HAP-1 (cell line): Measurements from ENCODE around the gene RXRA.
A peak's percentile ranks its signal among the peaks of the same experiment; 100 is the strongest.

Experiments
- DNase-seq, 2 experiments: peaks; one replicate each; pipeline ENCODE4 v3.0.0-alpha.2; 2016 to 2020; ENCODE audit warnings: low spot score in 2 of 2
- H3K27me3 ChIP-seq: fragments of 250-450 bp; sonication (Bioruptor Pico); 2 replicates; pipeline ENCODE4 v1.5.1; 2020; ENCODE audit warnings: low read depth, mild to moderate bottlenecking, moderate library complexity
- H3K36me3 ChIP-seq: fragments of 250-450 bp; sonication (Bioruptor Pico); replicated peaks from 2 replicates; pipeline ENCODE4 v1.5.1; 2020; ENCODE audit warnings: mild to moderate bottlenecking
- H3K4me1 ChIP-seq: fragments of 250-450 bp; sonication (Bioruptor Pico); 2 replicates; pipeline ENCODE4 v1.5.1; 2020; ENCODE audit warnings: mild to moderate bottlenecking
- H3K4me3 ChIP-seq: fragments of 250-450 bp; sonication (Bioruptor Pico); 2 replicates; pipeline ENCODE4 v1.5.1; 2020; ENCODE audit warnings: mild to moderate bottlenecking, moderate library complexity
- H3K9me3 ChIP-seq: fragments of 250-450 bp; sonication (Bioruptor Pico); 2 replicates; pipeline ENCODE4 v1.5.1; 2020; ENCODE audit warnings: mild to moderate bottlenecking, moderate library complexity
- in situ Hi-C: fragments of 300-500 bp; cut with MboI; formaldehyde crosslinking; loops from 3 replicates; pipeline ENCODE4 v1.14.3; 2020; ENCODE audit warnings: low sequenced_read_pairs, inconsistent platforms, mixed read lengths

Gene RXRA

GRCh38 chr9:134391319-134392231 is 65.3 kb downstream of the RXRA start:
- H3K4me1 ChIP-seq: no peaks in the 10 kb centered on the region
- no peaks in the 10 kb centered on the region for H3K9me3 ChIP-seq
- no peak for DNase-seq
- H3K36me3 ChIP-seq: no peaks in the 10 kb centered on the region
- no peak overlapping the region for H3K4me3 ChIP-seq
- in situ Hi-C loops: no loop called here
- no peaks in the 10 kb centered on the region for H3K27me3 ChIP-seq

- in situ Hi-C loops: no loop called here
- Histone ChIP-seq H3K27me3 (no peaks in the 10 kb centered on the region), H3K4me3 (no peak overlapping the region), H3K36me3 (no peaks in the 10 kb centered on the region), H3K4me1 (no peaks in the 10 kb centered on the region), H3K9me3 (no peaks in the 10 kb centered on the region)
- DNase-seq: no peak
Observed at GRCh38 chr9:134392900-134393299, 66.6 kb downstream of the RXRA start.

- Histone ChIP-seq H3K9me3 (peaks cover 2% of the 10 kb centered on the region), H3K36me3 (no peaks in the 10 kb centered on the region), H3K4me3 (no peak overlapping the region), H3K4me1 (no peaks in the 10 kb centered on the region), H3K27me3 (no peaks in the 10 kb centered on the region)
- in situ Hi-C loops: no loop called here
- DNase-seq: no peak
Observed at GRCh38 chr9:134393582-134394280, 67.5 kb downstream of the RXRA start.

- H3K27me3 ChIP-seq: no peaks in the 10 kb centered on the region
Observed at GRCh38 chr9:134395002-134395517, 68.8 kb downstream of the RXRA start.

GRCh38 chr9:134395737-134396257 is 69.5 kb downstream of the RXRA start:
- Histone ChIP-seq H3K27me3 (no peaks in the 10 kb centered on the region), H3K36me3 (no peaks in the 10 kb centered on the region), H3K4me3 (no peak overlapping the region), H3K9me3 (peaks cover 7% of the 10 kb centered on the region), H3K4me1 (no peaks in the 10 kb centered on the region)
- in situ Hi-C loops: no loop called here
- no peak for DNase-seq

More at GRCh38 chr9:134395002-134395517, 68.8 kb downstream of the RXRA start:
- Histone ChIP-seq H3K36me3 (no peaks in the 10 kb centered on the region), H3K9me3 (peaks cover 7% of the 10 kb centered on the region), H3K4me3 (no peak overlapping the region), H3K4me1 (no peaks in the 10 kb centered on the region)
- in situ Hi-C loops: no loop called here
- no peak for DNase-seq

GRCh38 chr9:134396258-134396742 is 70.0 kb downstream of the RXRA start:
- Histone ChIP-seq H3K9me3 (peaks cover 7% of the 10 kb centered on the region), H3K4me1 (no peaks in the 10 kb centered on the region), H3K4me3 (no peak overlapping the region), H3K27me3 (no peaks in the 10 kb centered on the region), H3K36me3 (no peaks in the 10 kb centered on the region)
- DNase-seq: no peak
- in situ Hi-C loops: no loop called here

- no peaks in the 10 kb centered on the region for H3K4me1 ChIP-seq
- DNase-seq: no peak
- no peak overlapping the region for H3K4me3 ChIP-seq
- H3K27me3 ChIP-seq: no peaks in the 10 kb centered on the region
- H3K36me3 ChIP-seq: no peaks in the 10 kb centered on the region
- peaks cover 7% of the 10 kb centered on the region for H3K9me3 ChIP-seq
- in situ Hi-C loops: no loop called here
Observed at GRCh38 chr9:134396825-134397224, 70.6 kb downstream of the RXRA start.

GRCh38 chr9:134398756-134399155 is 72.5 kb downstream of the RXRA start:
- H3K9me3 ChIP-seq: peaks cover 7% of the 10 kb centered on the region
- H3K27me3 ChIP-seq: no peaks in the 10 kb centered on the region
- H3K4me1 ChIP-seq: no peaks in the 10 kb centered on the region
- no peak for DNase-seq
- in situ Hi-C loops: no loop called here
- no peaks in the 10 kb centered on the region for H3K36me3 ChIP-seq
- no peak overlapping the region for H3K4me3 ChIP-seq

- in situ Hi-C loops: no loop called here
- no peaks in the 10 kb centered on the region for H3K36me3 ChIP-seq
- DNase-seq: peak; percentile 38 to 47
- no peaks in the 10 kb centered on the region for H3K27me3 ChIP-seq
- peaks cover 7% of the 10 kb centered on the region for H3K9me3 ChIP-seq
- no peak overlapping the region for H3K4me3 ChIP-seq
- H3K4me1 ChIP-seq: no peaks in the 10 kb centered on the region
Observed at GRCh38 chr9:134399435-134400056, 73.3 kb downstream of the RXRA start.

- in situ Hi-C loops: no loop called here
- H3K4me1 ChIP-seq: no peaks in the 10 kb centered on the region
- H3K36me3 ChIP-seq: no peaks in the 10 kb centered on the region
- H3K27me3 ChIP-seq: no peaks in the 10 kb centered on the region
- no peak for DNase-seq
- H3K9me3 ChIP-seq: peaks cover 7% of the 10 kb centered on the region
- no peak overlapping the region for H3K4me3 ChIP-seq
Observed at GRCh38 chr9:134400283-134400682, 74.0 kb downstream of the RXRA start.

- H3K9me3 ChIP-seq: peaks cover 7% of the 10 kb centered on the region
- no peaks in the 10 kb centered on the region for H3K27me3 ChIP-seq
- in situ Hi-C loops: no loop called here
- H3K36me3 ChIP-seq: no peaks in the 10 kb centered on the region
- DNase-seq: no peak
- H3K4me3 ChIP-seq: no peak overlapping the region
- peaks cover under 1% of the 10 kb centered on the region; the same call in 1 of the 2 replicates for H3K4me1 ChIP-seq
Observed at GRCh38 chr9:134401391-134401790, 75.1 kb downstream of the RXRA start.

- H3K9me3 ChIP-seq: peaks cover 7% of the 10 kb centered on the region
- H3K4me1 ChIP-seq: peaks cover 8% of the 10 kb centered on the region
- H3K36me3 ChIP-seq: no peaks in the 10 kb centered on the region
- in situ Hi-C loops: no loop called here
- no peak overlapping the region for H3K4me3 ChIP-seq
- no peaks in the 10 kb centered on the region for H3K27me3 ChIP-seq
- DNase-seq: no peak
Observed at GRCh38 chr9:134402182-134402581, 75.9 kb downstream of the RXRA start.

- Histone ChIP-seq H3K27me3 (no peaks in the 10 kb centered on the region), H3K4me1 (peaks cover 9% of the 10 kb centered on the region), H3K4me3 (no peak overlapping the region), H3K9me3 (peaks cover 7% of the 10 kb centered on the region), H3K36me3 (no peaks in the 10 kb centered on the region)
- in situ Hi-C loops: no loop called here
- DNase-seq: no peak
Observed at GRCh38 chr9:134403292-134403681, 77.0 kb downstream of the RXRA start.
